Measurements from ENCODE around the gene TBC1D14. TPM values are rescaled to one million over a fixed set of nuclear protein-coding genes. Genes with fewer than 3 reads are reported as not detected.

Gene TBC1D14
- total and polyA plus RNA-seq, 2 of the 8 experiments (the other 6 are each of a cell fraction or from before 2014, with no cell fraction given) = 45.6 to 48.2 TPM

GRCh38 chr4:7042503-7043283 lies 133.1 kb downstream of the TBC1D14 start:
- Histone ChIP-seq H3K4me3 (ENCODE audit: extremely low read depth in 1 of 4, insufficient read depth in 2 of 4, low read depth in 3 of 4, low read length in 4 of 4) (peak overlapping the region; percentile 27 to 78 (median 66)), H3K4me2 (ENCODE audit: insufficient read depth in 1 of 2, low read depth in 2 of 2, low read length in 2 of 2) (peak overlapping the region; percentile 71 to 98), H2AK5ac (ENCODE audit: low read depth, low read length) (no peak overlapping the region), H3K79me2 (ENCODE audit: control insufficient read depth in 1 of 2, insufficient read depth in 2 of 2, low read length in 2 of 2) (peaks cover 3 to 39% of the 10 kb centered on the region in 2 experiments; a peak in 3 of 4 replicates), H3K4ac (replicated peaks; ENCODE audit: insufficient read length, low read depth, low read length) (no peak overlapping the region), H3K23me2 (ENCODE audit: low read depth, low read length) (peaks cover 13% of the 10 kb centered on the region; the same call in 1 of the 2 replicates), H3K56ac (replicated peaks; ENCODE audit: insufficient read length, low read depth, low read length) (no peak overlapping the region), H4K91ac (replicated peaks; ENCODE audit: insufficient read length, low read length) (no peak overlapping the region), H3K23ac (ENCODE audit: insufficient read length) (no peak overlapping the region), H2BK12ac (ENCODE audit: low read depth, low read length) (no peak overlapping the region), H3K36me3 (ENCODE audit: control insufficient read depth in 2 of 4, insufficient read depth in 4 of 4, low read length in 3 of 4) (no peaks in the 10 kb centered on the region), H3K18ac (ENCODE audit: extremely low read depth, low read length) (no peak overlapping the region), H4K8ac (ENCODE audit: extremely low read depth, insufficient read depth, low read length) (peak overlapping the region; percentile 51), H3K27ac (ENCODE audit: low read depth, low read length) (no peak overlapping the region), H2BK5ac (ENCODE audit: low read depth, low read length) (no peak overlapping the region), H3K4me1 (replicated peaks in 1 of 4; ENCODE audit: control insufficient read depth in 3 of 4, insufficient read depth in 4 of 4, low read length in 3 of 4) (peaks cover 0 to 14% (median 8%) of the 10 kb centered on the region in 4 experiments; a peak in 5 of 7 replicates), H4K20me1 (replicated peaks in 1 of 2; ENCODE audit: control insufficient read depth in 1 of 2, insufficient read depth in 2 of 2, low read length in 2 of 2) (peaks cover 3 to 31% of the 10 kb centered on the region in 2 experiments), H3K79me1 (ENCODE audit: low read depth, low read length) (peaks cover 28% of the 10 kb centered on the region), H2BK20ac (ENCODE audit: low read length) (no peak overlapping the region), H3K27me3 (replicated peaks in 1 of 4; ENCODE audit: control insufficient read depth in 3 of 4, extremely low read depth in 1 of 4, insufficient read depth in 3 of 4, low read length in 3 of 4) (peaks cover 11 to 29% (median 20%) of the 10 kb centered on the region in 4 experiments), H2BK120ac (replicated peaks; ENCODE audit: low read depth, low read length) (no peak overlapping the region), H2BK15ac (ENCODE audit: low read length) (no peak overlapping the region), H3K9me3 (ENCODE audit: insufficient read depth in 2 of 2, low read depth in 1 of 2, low read length in 1 of 2) (no peaks in the 10 kb centered on the region), H3K9ac (replicated peaks in 1 of 4; ENCODE audit: extremely low read depth in 1 of 4, low read depth in 3 of 4, low read length in 3 of 4) (peak overlapping the region in 1 of 4 experiments; percentile 95; a peak in 1 of 7 replicates), H3K14ac (ENCODE audit: insufficient read length) (no peak overlapping the region), H4K5ac (ENCODE audit: insufficient read length, low read depth, low read length) (no peak overlapping the region), H2AFZ (ENCODE audit: low read length) (peak overlapping the region; percentile 24; the same call in 1 of the 2 replicates)
- POLR2A ChIA-PET (ENCODE audit: partially characterized antibody) = interaction anchor here (0.7 to 5.5 kb wide), 6 partner anchors 15 to 55 kb away, joined by 3 to 36 read pairs (median 4); partner anchors contain the start of gene GRPEL1
- FAIRE-seq (no peak), DNase-seq (ENCODE audit: low read depth in 1 of 2, low spot score in 2 of 2) (peak; percentile 92 to 96)
- CTCF ChIA-PET (ENCODE audit: partially characterized antibody) = interaction anchor here (0.8 to 9.7 kb wide), 12 partner anchors 8 to 272 kb away, joined by 3 to 108 read pairs (median 4); partner anchors contain the start of gene GRPEL1
- 2% methylated on average over 53 of the region's 90 CpGs; no CpG with 5 or more reads in 1 of the 2 experiments for WGBS, 2 experiments (ENCODE audit: extremely low coverage in 1 of 2, insufficient coverage in 1 of 2, insufficient read length in 1 of 2, insufficient replicate concordance in 2 of 2, low coverage in 1 of 2, low lambda C conversion rate in 2 of 2, missing lambda C conversion rate in 1 of 2)
- TF ChIP-seq BACH1 (IDR thresholded peaks at IDR 0.05; ENCODE audit: low read length) (no peak), POLR2AphosphoS5 (IDR thresholded peaks at IDR 0.05; ENCODE audit: low read depth, low read length) (no peak), POU5F1 (IDR thresholded peaks at IDR 0.05; ENCODE audit: low read depth, low read length) (no peak), TAF7 (optimal IDR thresholded peaks at IDR 0.05; ENCODE audit: borderline replicate concordance, low read depth, low read length) (no peak), FOSL1 (IDR thresholded peaks at IDR 0.05; ENCODE audit: insufficient read depth, low read depth, low read length) (no peak), CTBP2 (IDR thresholded peaks at IDR 0.05; ENCODE audit: borderline replicate concordance, insufficient read depth, insufficient read length, low read length) (no peak), SP1 (IDR thresholded peaks at IDR 0.05; ENCODE audit: low read depth, low read length) (peak; percentile 84), SP2 (IDR thresholded peaks at IDR 0.05; ENCODE audit: low read length) (no peak), ATF2 (IDR thresholded peaks at IDR 0.05; ENCODE audit: low read length) (no peak), NRF1 (IDR thresholded peaks at IDR 0.05; ENCODE audit: low read depth, low read length) (peak; percentile 72)
